HEK293T (cell line): ENCODE data around the gene ADM5.

ENCODE experiments used
- CTCF ChIA-PET: fragments of 350-600 bp; formaldehyde crosslinking; extraction: SDS; loops from one replicate; lab custom pipeline; 2021; ENCODE audit warnings: antibody characterized with exemption, inconsistent platforms; lab: Yijun Ruan, JAX
- POLR2A ChIA-PET: fragments of 350-600 bp; formaldehyde crosslinking; extraction: SDS; loops from one replicate; lab custom pipeline; 2020; ENCODE audit warnings: antibody characterized with exemption, inconsistent platforms; lab: Yijun Ruan, JAX
- DNase-seq: peaks from one replicate; pipeline ENCODE4 v3.0.0; 2012; ENCODE audit warnings: mixed read lengths; ENCODE audit errors: extremely low spot score
- ARNT ChIP-seq: fragments of 450-650 bp; IDR thresholded peaks from 2 replicates; pipeline ENCODE4 v1.6.1; 2017; ENCODE audit warnings: mild to moderate bottlenecking
- BHLHE40 ChIP-seq: fragments of 450-650 bp; IDR thresholded peaks from 2 replicates; pipeline ENCODE4 v1.6.1; 2016; ENCODE audit warnings: mild to moderate bottlenecking, moderate library complexity, borderline replicate concordance
- CTBP1 ChIP-seq: fragments of 450-650 bp; IDR thresholded peaks from 2 replicates; pipeline ENCODE4 v1.6.1; 2016; ENCODE audit warnings: borderline replicate concordance
- ELF4 ChIP-seq: fragments of 450-650 bp; IDR thresholded peaks from 2 replicates; pipeline ENCODE4 v1.6.1; 2017; ENCODE audit warnings: antibody characterized with exemption
- FOXA1 ChIP-seq: fragments of 450-650 bp; IDR thresholded peaks from 2 replicates; pipeline ENCODE4 v1.6.1; 2016; ENCODE audit warnings: mild to moderate bottlenecking
- FOXK2 ChIP-seq: fragments of 450-650 bp; IDR thresholded peaks from 2 replicates; pipeline ENCODE4 v1.6.1; 2016; ENCODE audit warnings: mild to moderate bottlenecking
- FOXM1 ChIP-seq: fragments of 450-650 bp; IDR thresholded peaks from 2 replicates; pipeline ENCODE4 v1.6.1; 2017; ENCODE audit warnings: mild to moderate bottlenecking, borderline replicate concordance
- LEF1 ChIP-seq: fragments of 450-650 bp; IDR thresholded peaks from 2 replicates; pipeline ENCODE4 v1.6.1; 2017; ENCODE audit warnings: mild to moderate bottlenecking, borderline replicate concordance
- NFRKB ChIP-seq: fragments of 450-650 bp; IDR thresholded peaks from 2 replicates; pipeline ENCODE4 v1.6.1; 2016; ENCODE audit warnings: mild to moderate bottlenecking, moderate library complexity
- SP1 ChIP-seq: fragments of 450-650 bp; IDR thresholded peaks from 2 replicates; pipeline ENCODE4 v1.6.1; 2017
- TARDBP ChIP-seq: fragments of 450-650 bp; IDR thresholded peaks from 2 replicates; pipeline ENCODE4 v1.6.1; 2016
- ZNF384 ChIP-seq: fragments of 450-650 bp; IDR thresholded peaks from 2 replicates; pipeline ENCODE4 v1.6.1; 2016
- TF ChIP-seq, protein P1 (sequence below): fragments of 450-650 bp; IDR thresholded peaks from 2 replicates; pipeline ENCODE4 v1.6.1; 2016

ADM5 gene, protein sequence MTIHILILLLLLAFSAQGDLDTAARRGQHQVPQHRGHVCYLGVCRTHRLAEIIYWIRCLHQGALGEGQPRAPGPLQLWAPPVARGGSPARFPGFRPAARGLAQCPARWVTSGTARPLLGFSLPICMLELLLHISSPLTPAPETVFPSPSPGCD

DNA sequence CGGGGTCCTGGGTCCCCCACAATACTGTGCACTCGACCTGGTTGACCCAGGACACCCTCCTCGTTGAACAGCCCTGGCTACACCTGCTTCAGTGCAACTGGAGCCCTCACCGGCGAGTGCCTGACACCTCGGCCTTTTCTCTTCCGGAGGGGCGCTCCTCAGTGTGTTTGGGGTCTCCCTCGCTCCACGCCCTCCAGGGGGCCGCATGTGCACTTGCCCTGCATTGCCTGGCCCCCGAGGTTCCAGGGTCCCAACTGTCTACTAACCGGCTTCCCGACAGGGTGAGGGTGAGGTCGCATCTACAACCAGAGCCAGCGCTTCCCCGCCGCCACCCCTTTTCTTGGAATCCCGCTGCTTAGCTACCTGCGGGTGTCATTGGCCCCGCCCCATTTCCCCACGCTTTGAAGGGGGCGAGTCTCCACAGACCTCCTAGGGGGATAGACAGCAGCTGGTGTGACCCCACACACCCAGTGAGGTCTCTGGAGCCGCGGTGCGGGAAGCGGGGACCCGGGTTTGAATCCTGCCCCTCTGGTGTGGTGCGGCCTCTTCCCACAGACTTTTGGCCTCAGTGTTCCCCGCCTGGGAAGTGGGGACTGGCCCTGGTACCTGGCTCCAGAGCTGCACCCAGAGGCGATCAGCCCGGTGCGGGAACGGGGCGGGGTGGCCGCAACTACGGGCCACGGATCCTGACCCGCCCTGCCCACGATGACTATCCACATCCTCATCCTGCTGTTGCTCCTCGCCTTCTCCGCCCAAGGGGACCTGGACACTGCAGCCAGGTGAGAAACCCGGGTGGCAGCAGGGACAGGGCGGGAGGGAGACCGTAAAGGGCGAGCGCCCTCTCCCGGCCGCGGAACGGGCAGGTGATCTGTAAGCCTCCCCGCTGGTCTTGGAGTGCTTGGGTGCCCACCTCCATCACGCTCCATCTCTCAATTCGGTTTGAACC is at the start of gene ADM5:
Gene ADM5, plus strand, starts transcription at position 462 of the 946 bp plus-strand sequence. Its CDS starts 244 bp downstream, at position 706.
- no peak for DNase-seq
- CTCF ChIA-PET = interaction anchor here (0.7 kb wide), 1 partner anchor 14 kb away, joined by 4 read pairs; no protein-coding TSS in a partner anchor
- POLR2A ChIA-PET = interaction anchor here (1.0 kb wide), 1 partner anchor 28 kb away, joined by 4 read pairs; no protein-coding TSS in a partner anchor
- TF ChIP-seq ARNT = no peak
- no peak for TF ChIP-seq FOXK2
- TF ChIP-seq FOXM1 = no peak
- TF ChIP-seq FOXA1 = no peak
- TF ChIP-seq TARDBP = no peak
- TF ChIP-seq, protein P1, sequence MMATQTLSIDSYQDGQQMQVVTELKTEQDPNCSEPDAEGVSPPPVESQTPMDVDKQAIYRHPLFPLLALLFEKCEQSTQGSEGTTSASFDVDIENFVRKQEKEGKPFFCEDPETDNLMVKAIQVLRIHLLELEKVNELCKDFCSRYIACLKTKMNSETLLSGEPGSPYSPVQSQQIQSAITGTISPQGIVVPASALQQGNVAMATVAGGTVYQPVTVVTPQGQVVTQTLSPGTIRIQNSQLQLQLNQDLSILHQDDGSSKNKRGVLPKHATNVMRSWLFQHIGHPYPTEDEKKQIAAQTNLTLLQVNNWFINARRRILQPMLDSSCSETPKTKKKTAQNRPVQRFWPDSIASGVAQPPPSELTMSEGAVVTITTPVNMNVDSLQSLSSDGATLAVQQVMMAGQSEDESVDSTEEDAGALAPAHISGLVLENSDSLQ = no peak
- TF ChIP-seq ELF4 = no peak
- TF ChIP-seq SP1 = no peak

DNA sequence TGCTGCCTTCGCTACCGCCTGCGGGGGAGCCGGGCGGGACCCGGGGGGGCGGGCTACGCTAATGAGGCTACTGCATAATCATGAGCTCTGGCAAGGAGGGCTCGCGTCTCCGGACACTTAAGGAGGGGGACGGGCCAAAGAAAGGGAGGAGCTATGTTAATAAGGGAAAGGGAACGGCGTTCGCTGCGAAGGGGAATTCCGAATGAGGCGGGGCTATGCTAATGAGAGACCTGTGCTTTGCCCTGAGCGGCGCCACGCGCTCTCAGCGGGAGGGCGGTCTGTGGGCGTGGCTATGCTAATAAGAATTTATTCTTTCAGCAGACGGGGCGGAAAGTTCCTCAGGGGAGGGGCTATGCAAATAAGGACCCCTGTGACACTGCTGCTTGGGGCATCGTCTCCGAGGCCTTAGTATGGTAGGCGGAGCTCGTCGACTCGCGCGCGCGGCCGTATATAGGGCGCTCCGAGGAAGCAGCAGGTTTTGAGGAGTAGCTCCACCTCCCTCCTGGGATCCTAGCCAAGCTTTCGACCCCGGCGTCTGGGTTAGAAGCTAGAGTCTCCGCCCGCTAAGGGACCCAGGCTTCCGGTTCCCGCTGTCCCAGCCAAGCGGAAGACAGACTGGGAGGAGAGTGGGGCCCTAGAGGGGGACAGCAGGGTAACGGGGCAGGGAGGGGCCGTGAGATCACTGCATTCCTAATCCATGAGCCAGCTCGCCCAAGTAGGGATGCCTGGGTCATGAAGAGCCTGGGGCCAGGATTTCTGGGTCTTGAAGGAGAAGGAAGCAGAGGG is 49.1 kb upstream of the ADM5 start, which contains the start of gene RRAS:
Gene RRAS, minus strand, starts transcription at position 31 of the 786 bp plus-strand sequence. CDS start 45 bp downstream, outside the sequence.
- peak; percentile 96 for DNase-seq
- TF ChIP-seq ELF4 (peak; percentile 37; the same call in 1 of the 2 replicates), FOXK2 (no peak)
- ChIA-PET POLR2A (interaction anchor here (0.6 to 3.1 kb wide), 29 partner anchors 9 to 504 kb away, joined by 3 to 61 read pairs (median 4); partner anchors contain the start of genes BCL2L12, IRF3, NOSIP and PRMT1), CTCF (interaction anchor here (1.0 to 2.0 kb wide), 4 partner anchors 32 to 70 kb away, joined by 3 to 8 read pairs (median 6); partner anchors contain the start of gene PRMT1)

DNA sequence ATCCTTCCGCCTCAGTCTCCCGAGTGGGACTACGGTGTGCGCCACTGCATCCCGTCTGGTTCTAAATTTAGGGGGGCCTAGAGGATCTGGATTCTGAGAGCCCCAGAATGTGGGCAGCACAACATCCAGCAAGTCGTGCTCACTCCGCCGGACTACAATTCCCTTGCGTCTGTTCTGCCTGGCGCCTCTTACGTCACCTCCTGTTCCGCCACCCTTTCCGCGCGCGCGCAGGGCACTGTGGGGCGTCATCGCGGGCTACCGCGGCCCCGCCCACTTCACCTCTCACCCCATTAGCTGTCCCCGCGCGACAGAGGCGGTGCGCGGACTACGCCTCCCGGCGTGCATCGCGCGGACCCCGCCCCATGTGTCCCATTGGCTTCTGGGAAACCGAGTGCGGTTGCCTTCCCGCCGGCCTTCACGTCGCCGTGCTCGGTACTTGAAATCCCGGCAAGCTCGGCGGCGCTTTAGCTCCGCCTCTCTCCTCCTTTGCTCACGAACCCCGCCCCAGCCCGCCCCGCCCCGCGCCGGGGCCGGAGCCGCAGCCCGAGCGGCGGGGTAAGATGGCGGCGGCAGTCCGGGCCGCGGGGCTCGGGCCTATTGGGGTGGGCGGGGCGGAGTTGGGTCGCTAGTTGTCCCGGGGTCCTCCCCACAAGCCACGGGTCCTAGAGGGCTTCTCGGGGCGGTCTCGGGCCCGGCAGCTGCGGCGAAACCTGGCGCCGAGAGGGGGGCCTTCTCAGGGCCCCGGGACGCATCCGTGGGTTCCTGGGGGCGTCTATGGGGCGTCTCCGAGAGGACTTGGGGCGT is 47.5 kb upstream of the ADM5 start, which contains the start of gene SCAF1:
Gene SCAF1, plus strand, starts transcription at position 522 of the 804 bp plus-strand sequence. CDS start 2,818 bp downstream, outside the sequence.
- CTCF ChIA-PET = interaction anchor here (0.7 kb wide), 1 partner anchor 72 kb away, joined by 3 read pairs; no protein-coding TSS in a partner anchor

DNA sequence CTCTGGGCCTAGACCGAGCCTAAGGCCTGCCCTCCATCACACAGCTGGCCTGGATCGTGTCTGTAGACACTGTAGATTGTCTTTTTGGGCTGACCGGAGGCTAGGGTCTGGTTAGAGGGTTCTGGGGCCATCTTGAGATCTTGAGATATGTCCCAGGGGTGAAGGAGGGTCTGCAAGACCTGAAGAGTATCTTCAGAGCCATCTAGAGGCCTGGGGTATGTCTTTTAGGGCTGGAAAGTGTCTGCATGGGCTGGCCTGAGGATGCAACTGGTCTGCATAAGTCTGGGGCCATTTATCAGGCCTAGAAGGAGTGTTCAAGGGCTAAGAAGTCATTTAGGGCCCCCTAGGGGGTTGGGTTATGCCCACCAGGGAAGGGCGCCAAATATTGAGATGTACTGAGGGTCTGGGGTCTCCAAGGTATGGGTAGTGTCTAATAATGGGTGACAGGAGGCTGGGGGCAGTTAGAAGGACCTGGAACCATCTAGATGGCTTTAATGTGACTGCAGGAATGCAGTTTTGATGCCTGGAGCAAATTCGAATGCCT is 46.8 kb upstream of the ADM5 start:
- ChIA-PET POLR2A (interaction anchor here (0.7 to 3.1 kb wide), 14 partner anchors 11 to 146 kb away, joined by 3 to 61 read pairs (median 9); partner anchors contain the start of genes BCL2L12, IRF3, NOSIP and PRR12), CTCF (interaction anchor here (0.7 kb wide), 1 partner anchor 72 kb away, joined by 3 read pairs; no protein-coding TSS in a partner anchor)
- TF ChIP-seq, protein P1 = no peak
- no peak for TF ChIP-seq SP1
- TF ChIP-seq ARNT = no peak
- no peak for TF ChIP-seq CTBP1
- no peak for TF ChIP-seq NFRKB
- TF ChIP-seq ELF4 = no peak
- TF ChIP-seq ZNF384 = no peak
- no peak for DNase-seq

More for the DNA sequence above, 47.5 kb upstream of the ADM5 start, which contains the start of gene SCAF1:
- POLR2A ChIA-PET = interaction anchor here (0.7 to 3.1 kb wide), 14 partner anchors 8 to 146 kb away, joined by 3 to 61 read pairs (median 8); partner anchors contain the start of genes BCL2L12, IRF3, NOSIP and PRR12
- TF ChIP-seq ELF4 (peak; percentile 70), FOXA1 (no peak), LEF1 (no peak), TARDBP (peak; percentile 99), CTBP1 (no peak), BHLHE40 (no peak)
- DNase-seq = peak; percentile 93

DNA sequence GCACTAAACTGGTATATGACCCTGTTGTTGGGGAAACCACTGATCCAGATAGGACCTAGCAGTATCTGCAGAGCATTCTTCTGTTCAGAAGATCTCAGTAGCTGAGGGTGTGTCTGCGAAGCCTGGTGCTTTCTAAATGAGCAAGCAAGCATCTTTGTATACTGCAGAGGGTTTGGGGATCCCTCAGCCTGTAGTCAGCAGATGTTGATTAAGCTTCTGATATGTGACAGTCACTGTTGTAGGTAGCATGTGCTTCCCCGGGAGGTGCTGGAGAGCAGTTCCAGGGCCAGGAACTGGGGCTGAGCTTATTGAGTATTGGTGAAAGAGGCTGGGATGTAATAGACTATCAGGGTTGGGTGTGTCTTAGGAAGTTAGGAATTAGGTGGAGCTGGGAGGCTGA is 45.9 kb upstream of the ADM5 start:
- DNase-seq = no peak
- ChIA-PET POLR2A (interaction anchor here (0.6 to 1.4 kb wide), 5 partner anchors 10 to 53 kb away, joined by 3 to 8 read pairs (median 3); no protein-coding TSS in a partner anchor), CTCF (no interaction called here)
- TF ChIP-seq SP1 = no peak

DNA sequence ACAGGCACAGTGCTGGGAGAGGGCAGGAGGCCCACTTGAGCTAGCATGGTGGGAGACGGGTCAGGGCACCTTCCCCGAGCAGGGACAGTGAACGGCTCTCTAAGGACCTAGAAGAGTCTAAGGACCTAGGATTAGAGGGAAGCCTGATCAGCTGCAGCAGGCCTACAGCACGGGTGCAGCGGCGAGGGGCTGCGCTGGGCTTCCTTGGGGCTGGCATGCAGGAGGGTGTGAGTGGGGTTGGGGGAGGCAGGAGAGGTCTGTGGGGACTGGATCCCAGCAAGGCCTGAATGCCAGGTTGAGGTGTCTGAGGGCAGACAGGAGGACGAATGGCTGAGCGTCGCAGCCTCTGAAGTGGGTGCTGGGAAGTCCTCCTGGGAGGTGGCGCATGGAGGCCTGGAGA is 43.8 kb upstream of the ADM5 start:
- ChIA-PET CTCF (interaction anchor here (1.2 kb wide), 1 partner anchor 22 kb away, joined by 3 read pairs; no protein-coding TSS in a partner anchor), POLR2A (interaction anchor here (0.9 kb wide), 1 partner anchor 20 kb away, joined by 3 read pairs; the partner anchor contains the start of genes BCL2L12 and IRF3)
- DNase-seq = no peak
- TF ChIP-seq FOXM1 (no peak), FOXA1 (no peak)
